HG02981 (cell line): ENCODE results near the gene TMEM269.
"Not testable (repeated sequence)": the region's sequence is repeated elsewhere in the genome, so short reads cannot be mapped to it uniquely, and the experiment has no call there.

ENCODE experiments used
- ATAC-seq: cut with Tn5 transposase; IDR thresholded peaks from one replicate; pipeline ENCODE4 v1.9.1; 2021; ENCODE audit warnings: mild to moderate bottlenecking, moderate library complexity; ENCODE audit not compliant: unreplicated experiment

Gene TMEM269

DNA sequence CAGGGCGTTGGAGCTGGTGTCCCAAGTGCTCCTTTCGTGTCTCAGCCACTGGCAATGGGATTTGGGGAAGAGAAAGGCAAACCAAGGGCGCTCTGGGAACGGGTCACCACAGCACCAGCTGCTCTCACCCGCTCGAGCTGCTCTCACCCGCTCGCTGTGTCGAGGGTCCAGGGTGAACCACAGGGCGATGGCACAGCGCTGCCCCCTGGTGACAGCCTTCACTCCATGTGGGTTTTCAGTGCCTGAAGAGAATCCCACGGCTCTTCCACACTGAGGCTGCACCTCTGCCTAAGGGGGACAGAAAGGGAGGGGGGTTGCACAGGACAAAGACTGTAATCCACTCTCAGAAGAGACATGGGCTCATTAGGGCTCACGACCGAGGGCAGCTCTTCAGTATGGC, 37.7 kb upstream of the TMEM269 start:
- ATAC-seq, result no peak

DNA sequence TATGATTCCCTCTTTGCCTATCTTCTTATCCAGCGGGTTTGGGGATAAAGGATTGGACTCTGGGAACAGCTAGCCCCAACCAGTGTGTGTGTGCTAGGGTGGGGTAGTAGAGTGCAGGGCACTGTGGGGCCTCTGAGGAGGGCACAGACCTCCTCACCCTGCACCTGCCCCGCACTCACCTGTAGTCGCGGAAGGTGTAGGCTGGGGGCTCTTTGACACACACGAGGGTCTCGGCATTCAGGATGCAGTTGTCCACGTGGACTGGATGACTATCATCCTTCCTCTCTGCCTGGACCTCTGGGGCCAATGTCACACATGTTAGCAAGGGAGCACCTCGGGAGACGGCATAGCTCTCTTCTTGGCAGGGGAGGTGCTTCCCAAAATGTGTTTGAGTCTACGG, 36.8 kb upstream of the TMEM269 start:
- ATAC-seq, result no peak

DNA sequence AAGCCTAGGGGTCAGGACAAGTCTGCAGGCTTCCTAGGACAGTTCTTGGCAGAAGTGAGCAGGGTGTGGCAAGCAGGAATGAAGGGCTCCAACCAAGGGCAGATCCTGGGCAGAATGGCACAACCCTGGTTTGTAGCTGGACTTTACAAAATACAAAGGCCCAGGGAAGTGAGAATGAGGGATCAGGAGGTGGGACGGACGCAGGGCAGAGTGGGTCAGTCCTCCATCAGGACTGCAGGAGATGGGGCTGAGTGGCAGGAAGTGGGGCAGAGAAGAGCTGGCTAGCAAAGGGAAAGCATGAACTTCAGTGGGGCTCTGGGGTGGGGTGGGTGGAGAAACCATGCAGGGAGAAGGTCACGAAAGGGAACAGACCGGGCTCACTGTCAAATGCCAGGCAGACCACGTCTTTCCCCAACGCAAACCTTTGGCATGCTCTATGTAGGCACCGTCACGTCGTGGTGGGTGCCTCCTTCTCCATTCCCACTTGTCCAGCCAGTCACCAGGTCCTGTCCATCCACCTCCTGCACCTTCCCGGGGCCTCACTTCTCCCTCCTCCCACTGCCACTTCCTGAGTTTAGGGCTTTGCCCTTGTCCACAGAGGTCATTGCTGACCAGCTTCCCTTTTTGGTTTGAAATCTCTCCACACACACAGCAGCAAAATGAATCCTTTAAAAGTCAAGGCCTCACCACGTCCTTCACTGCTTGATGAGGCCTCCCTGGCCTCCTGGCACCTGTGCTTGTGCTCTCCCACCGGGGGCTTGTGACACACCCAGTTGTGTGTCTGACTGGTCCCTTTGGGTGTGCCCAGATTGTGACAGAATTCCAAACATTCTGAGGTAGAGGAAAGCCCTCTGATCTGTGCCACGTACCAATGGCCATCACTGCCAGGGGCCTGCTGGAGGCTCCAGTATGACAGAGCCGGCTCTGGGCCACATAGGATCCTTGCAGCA, 36.1 kb upstream of the TMEM269 start:
- ATAC-seq, result no peak

DNA sequence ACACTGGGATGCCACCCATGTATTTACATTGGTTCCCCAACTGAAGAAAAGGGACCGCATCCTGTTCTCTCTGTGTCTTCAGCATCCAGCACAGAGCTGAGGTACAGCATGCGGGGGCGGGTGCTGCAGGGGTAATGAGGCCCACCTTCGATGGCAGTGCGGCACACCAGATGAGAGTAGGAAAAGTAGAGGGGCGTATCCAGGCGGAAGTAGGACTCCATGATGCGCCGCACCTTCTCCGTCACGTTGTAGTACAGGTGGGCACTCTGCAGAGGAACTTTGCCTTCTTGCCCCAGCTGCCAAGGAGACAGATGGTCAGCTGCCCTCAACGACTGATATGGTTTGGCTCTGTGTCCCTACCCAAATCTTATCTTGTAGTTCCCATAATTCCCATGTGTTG, 34.8 kb upstream of the TMEM269 start:
- no peak for ATAC-seq

GRCh38 chr1:42751511-42752070, 33.2 kb upstream of the TMEM269 start:
- not testable (repeated sequence) for ATAC-seq

- no peak for ATAC-seq
Measured at GRCh38 chr1:42752284-42752683, 32.5 kb upstream of the TMEM269 start.

DNA sequence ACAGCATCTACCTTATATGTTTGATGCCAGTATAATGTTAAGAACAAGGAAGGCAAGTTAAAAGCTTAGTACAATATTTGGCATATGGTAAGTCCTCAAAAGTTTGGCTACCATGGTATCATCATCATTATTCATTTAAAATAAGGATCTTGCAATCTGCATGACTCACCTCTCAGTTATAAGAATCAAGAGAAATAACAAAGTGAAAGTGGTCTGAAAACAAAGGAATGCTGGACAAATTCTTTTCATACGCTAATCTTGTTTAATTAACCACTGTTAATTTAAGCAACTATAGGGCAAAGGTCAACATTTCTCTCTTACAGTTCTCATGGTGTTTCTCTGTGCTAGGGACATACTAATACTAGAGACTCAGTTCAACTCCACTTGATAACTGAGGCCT, 31.7 kb upstream of the TMEM269 start:
- no peak for ATAC-seq

DNA sequence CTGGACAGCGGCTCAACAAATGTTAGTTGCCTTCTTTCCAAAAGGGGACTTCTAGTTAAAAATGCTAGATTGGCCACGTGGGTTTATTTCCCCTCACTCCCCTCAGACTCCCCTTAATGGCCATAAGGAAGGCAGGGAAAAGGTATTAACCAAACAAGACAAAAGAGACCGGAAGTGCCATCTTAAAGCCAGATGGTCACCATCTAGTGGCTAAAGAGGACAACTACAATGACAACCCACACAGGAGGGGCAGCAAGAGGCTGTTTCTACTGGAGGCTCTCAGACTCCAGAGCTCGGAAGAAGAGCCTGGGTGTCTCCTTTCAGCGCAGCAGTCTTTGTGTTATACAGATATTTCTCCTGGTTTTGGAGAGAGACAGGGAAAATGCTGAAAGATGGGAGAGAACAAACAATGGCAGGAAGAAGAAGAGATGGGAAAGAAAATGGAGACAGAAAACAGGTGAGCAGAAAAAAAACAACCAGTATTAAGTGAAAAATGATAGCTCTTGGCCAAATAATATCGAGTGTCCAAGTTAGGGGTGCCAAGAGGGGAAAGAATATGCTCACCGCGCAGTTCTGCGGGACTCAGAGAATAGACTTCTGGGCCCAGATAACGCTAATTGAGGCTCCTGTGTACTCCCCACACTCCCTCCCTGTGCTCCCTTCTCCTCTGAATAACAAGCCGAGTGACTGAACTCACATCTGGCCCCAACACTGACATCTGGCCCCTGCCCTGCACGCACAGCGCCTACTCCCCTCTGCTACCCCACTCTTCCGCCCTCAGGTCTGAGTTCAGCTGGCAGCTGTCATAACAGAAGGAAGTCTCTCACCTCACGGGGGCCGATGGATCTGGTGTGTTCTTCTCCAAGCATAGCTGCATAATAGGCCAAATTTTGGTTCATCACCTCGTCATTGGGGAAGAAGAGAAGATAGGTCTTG, 27.6 kb upstream of the TMEM269 start:
- ATAC-seq, result peak; percentile 53

- ATAC-seq, result no peak
Measured at GRCh38 chr1:42757892-42758275, 26.9 kb upstream of the TMEM269 start.

DNA sequence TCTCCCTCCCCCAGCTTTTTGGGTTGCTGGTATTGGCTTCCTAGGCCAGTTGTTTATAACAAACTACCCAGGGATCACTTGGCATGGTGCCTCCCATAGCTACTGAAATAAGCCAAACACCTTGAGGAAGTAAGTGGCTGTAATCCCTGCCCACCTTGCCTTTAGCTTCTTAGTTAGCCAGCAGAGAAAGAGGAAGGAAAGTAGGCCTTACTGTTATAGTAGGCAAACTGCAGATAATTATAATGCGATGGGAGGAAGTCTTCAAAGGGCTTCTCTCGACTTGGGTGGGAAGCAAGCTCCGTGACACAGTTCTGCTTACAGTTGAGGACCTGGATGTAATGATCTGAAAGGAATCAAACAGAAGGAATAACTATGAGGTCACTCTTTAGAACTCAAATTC, 26.1 kb upstream of the TMEM269 start:
- no peak for ATAC-seq

DNA sequence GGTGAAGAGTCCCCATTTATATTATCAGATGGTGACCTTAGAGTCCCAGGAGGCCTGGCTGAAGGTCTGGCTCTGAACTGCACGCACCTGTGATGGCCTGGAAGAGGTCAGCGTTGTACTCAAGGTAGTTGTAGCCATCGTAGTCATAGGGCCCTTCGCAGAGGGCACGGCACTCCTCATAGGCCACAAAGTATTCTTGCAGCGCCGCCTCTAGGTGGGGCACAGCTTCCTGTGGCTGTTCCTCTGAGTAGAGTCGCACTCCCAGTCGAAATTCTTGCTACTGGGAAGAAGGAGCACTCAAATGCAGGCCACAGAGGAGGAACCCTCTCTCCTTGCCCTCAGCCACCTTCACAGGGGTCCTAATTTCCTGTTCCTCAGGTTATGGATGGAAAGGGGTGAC, 25.7 kb upstream of the TMEM269 start:
- no peak for ATAC-seq

GRCh38 chr1:42761567-42761966, 23.2 kb upstream of the TMEM269 start:
- no peak for ATAC-seq

GRCh38 chr1:42762269-42762668, 22.5 kb upstream of the TMEM269 start:
- ATAC-seq, result no peak

DNA sequence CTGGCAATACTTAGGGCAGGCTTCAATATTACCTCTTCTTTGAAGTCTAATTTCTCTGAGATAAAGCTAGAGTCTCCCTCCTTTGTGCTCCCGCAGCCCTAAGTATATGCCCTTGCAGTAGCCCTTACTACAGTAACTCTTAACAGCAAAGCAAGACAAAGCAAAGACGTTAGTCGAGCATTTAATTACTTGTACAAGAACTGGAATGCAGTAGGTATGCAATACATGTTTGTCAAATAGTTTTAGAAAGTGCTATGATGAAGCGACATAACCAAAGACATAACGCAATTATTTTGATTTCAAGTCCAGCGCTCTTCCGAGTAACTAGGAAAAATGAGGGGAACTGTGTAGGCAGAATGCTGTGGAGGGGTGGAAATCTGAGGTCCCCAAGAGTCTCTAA, 19.5 kb upstream of the TMEM269 start:
- ATAC-seq, result no peak

DNA sequence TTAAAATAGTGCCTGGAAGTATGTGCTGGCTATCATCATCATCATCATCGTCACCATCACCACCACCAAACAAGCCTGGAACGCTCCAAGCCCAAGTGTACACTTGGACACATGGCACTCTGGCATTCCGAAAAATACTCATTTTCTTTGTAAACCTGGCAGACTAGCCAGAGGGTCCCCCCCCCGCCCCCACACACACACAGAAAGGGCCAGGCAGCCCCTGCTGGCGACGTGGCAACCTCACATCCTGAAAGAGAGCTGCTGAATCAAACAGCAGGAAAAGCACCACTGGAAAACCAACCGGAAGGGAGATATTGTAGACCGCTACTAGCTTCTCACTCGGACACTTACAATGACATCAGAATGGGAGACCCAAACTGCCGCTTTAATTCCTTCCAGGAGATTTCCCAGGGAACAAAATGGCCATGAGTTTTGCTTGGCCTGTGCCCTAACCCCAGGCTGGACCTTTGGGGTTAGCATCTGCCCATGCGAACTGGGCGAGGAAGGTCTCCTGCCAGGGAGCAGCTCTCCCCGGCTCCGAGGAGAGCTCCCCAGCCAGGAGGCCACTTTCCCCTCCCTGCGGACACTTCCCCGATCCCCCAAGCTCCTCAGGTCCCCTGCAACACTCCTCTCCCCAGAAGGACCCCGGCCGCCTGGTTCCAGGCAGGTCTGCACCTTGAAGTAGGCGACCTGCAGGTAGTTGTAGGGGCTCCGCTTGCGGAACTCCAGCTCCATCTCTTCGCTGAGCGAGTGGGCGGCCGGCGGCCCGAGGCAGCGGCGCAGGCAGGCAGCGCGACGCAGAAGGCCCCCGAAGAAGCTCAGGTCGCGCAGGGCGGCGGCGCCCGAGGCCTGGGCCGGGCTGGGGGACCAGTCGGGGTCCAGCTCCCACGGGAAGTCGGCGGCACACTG, 18.7 kb upstream of the TMEM269 start:
- ATAC-seq, result peak; percentile 7

- ATAC-seq, result peak; percentile 86
Measured at GRCh38 chr1:42766741-42767509, 17.9 kb upstream of the TMEM269 start, which contains the start of the genes C1orf50 and P3H1. Gene C1orf50, plus strand, starts transcription at chr1:42767249. Its CDS starts 63 bp downstream, at chr1:42767312. Gene P3H1, minus strand, starts transcription at chr1:42767028. Its CDS starts 57 bp downstream, at chr1:42766971.

DNA sequence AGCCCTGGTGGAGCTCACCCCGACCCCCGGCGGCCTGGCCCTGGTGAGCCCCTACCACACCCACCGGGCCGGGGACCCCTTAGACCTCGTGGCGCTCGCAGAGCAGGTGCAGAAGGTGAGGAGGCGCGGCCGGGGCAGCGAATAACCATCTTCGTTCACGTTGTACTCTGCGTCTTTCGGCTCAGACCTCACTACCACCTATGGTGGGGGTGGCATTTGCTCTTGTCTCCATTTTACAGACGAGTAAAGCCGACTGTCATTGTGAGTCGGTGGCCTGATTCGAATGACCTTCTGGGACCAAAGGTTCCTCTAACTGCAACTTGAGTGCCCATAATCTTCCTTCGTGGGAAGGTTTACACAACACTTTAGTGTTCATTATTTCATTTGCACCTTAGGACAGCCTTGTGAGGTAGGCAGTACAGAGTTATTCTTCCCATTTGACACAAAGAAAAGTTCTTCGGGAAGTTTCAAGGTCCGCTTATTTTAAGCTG, 17.2 kb upstream of the TMEM269 start:
- ATAC-seq, result peak; percentile 1

- ATAC-seq, result no peak
Measured at GRCh38 chr1:42768172-42768571, 16.6 kb upstream of the TMEM269 start.

DNA sequence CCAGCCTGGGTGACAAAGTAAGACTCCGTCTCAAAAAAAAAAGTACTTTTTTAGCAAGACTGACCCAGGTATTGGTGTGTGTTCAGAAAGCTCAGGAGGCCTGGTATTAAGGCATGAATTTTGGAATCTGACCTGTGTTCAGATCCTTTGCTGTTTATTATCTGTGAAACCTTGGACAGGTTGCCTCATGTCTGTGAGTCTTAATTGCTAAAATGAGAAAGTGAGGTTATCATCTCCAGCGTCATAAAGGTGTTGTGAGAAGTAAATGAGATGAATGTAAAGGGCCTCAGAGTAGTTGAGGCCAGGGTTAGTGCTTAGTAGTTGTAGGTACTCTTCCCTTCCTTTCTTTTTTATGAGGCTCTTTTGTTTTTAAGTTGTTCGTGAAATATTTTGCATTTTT, 15.0 kb upstream of the TMEM269 start:
- no peak for ATAC-seq
